Activated T-cell treated with anti-CD3 and anti-CD28 coated beads, Interleukin-2, amount 50 U/mL, for 72 hours (primary cell): ENCODE measurements around the gene TEAD1. TPM values are rescaled to one million over a fixed set of nuclear protein-coding genes. Genes with fewer than 3 reads are reported as not detected.

Experiments
- ATAC-seq, 2 donors: fragments of 150-1000 bp; cut with Tn5 transposase; replicated peaks in 1 of 2; 2 replicates each; pipeline ENCODE4 v1.10.0; 2021; ENCODE audit warnings: moderate library complexity in 2 of 2, mild to moderate bottlenecking in 1 of 2
- DNase-seq, 2 donors: peaks; one replicate each; pipeline ENCODE4 v3.0.0; 2021 to 2022; ENCODE audit warnings: mixed read lengths in 1 of 2
- H3K27ac Mint-ChIP-seq: one replicate; pipeline ENCODE4 v1.8.0; 2022; ENCODE audit warnings: mild to moderate bottlenecking, moderate library complexity, mixed read lengths
- H3K27me3 Mint-ChIP-seq: one replicate; pipeline ENCODE4 v1.8.0; 2022; ENCODE audit warnings: low read depth, mixed read lengths
- H3K36me3 Mint-ChIP-seq, 2 donors: one replicate each; pipeline ENCODE4 v1.8.0; 2022; ENCODE audit warnings: mixed read lengths in 2 of 2, mild to moderate bottlenecking in 1 of 2; ENCODE audit not compliant: insufficient read depth in 2 of 2
- H3K4me1 Mint-ChIP-seq: one replicate; pipeline ENCODE4 v1.8.0; 2022; ENCODE audit warnings: low read depth, mixed read lengths
- H3K4me3 Mint-ChIP-seq, 2 donors: one replicate each; pipeline ENCODE4 v1.8.0; 2022; ENCODE audit warnings: mild to moderate bottlenecking in 2 of 2, mixed read lengths in 2 of 2, moderate library complexity in 2 of 2
- H3K9me3 Mint-ChIP-seq, 2 donors: one replicate each; pipeline ENCODE4 v1.8.0; 2022; ENCODE audit warnings: mixed read lengths in 2 of 2
- total RNA-seq, 2 donors: library from RNA; stranded (reverse); gene quantifications; one replicate each; pipeline ENCODE4 v1.2.3, GENCODE V29; 2022

The TEAD1 gene
- total RNA-seq, 2 donors from 2014 or later = 0.31 to 0.35 TPM

DNA sequence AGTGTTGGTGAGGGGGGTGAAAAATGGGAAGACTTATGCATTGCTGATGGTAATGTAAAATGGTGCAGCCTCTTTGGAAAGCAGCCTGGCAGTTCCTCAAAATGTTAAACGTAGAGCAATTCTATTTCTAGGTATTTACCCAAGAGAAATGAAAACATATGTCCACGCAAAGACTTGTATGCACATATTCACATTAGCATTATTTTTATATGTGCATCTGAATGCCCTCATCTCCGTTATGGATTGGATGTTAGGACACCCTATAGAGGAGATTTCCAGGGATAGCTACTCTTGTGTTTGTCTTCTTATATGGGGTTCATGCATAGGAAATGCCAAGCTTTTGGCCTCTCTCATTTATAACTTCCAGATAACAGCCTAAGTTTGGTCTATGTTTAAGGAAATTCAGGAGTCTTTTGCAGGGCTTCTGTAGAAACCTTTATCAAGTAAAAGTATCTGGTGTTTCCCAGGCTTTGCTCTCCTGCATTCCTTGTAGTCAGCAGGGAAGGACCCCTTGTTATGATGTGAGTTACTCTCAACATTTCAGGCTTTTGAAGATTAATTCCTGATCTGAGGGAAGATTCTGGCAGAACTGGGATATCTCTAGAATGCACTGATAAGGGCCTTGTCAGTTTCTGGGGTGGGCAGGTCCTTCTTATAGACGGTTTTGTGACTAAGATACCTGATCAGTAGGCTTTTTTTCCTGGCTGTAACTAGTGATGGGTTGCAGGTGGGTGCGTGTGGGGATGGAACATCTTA is 116.8 kb downstream of the TEAD1 start:
- no peaks in the 10 kb centered on the region for H3K4me1 Mint-ChIP-seq
- no peak overlapping the region for H3K4me3 Mint-ChIP-seq
- peaks cover 25% of the 10 kb centered on the region for H3K27me3 Mint-ChIP-seq

GRCh38 chr11:12792018-12792417 is 117.8 kb downstream of the TEAD1 start:
- Mint-ChIP-seq H3K4me3 (no peak overlapping the region), H3K27ac (no peak overlapping the region), H3K27me3 (peaks cover 19% of the 10 kb centered on the region), H3K9me3 (no peaks in the 10 kb centered on the region), H3K4me1 (no peaks in the 10 kb centered on the region), H3K36me3 (no peaks in the 10 kb centered on the region)
- ATAC-seq (no peak), DNase-seq (no peak)

More for the DNA sequence above, 116.8 kb downstream of the TEAD1 start:
- Mint-ChIP-seq H3K27ac (no peak overlapping the region), H3K36me3 (no peaks in the 10 kb centered on the region), H3K9me3 (no peaks in the 10 kb centered on the region)
- ATAC-seq (no peak), DNase-seq (no peak)

- no peak for ATAC-seq
- no peak overlapping the region for H3K27ac Mint-ChIP-seq
- H3K4me1 Mint-ChIP-seq = no peaks in the 10 kb centered on the region
Measured at GRCh38 chr11:12792590-12792989, 118.4 kb downstream of the TEAD1 start.

DNA sequence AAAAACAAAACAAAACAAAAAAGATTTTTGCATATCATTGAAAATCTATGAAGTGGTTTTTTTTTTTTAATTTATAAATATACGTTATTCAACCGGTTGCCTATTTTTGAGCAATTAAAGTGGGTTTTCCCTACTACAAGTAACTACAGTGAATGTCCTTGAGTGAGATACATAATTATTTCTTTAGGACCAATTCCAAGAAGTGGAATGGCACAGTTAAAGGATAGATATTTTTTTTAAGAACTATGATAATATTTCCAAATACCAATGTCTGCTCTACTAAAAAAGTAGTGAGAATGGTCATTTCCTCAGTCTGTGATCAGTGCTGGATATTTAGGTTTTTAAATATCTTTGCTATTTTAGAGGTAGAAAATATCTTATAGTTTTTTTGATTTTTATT is 118.8 kb downstream of the TEAD1 start:
- Mint-ChIP-seq H3K27ac (no peak overlapping the region), H3K4me1 (no peaks in the 10 kb centered on the region), H3K4me3 (no peak overlapping the region), H3K36me3 (no peaks in the 10 kb centered on the region), H3K27me3 (peaks cover 28% of the 10 kb centered on the region), H3K9me3 (no peaks in the 10 kb centered on the region)
- no peak for DNase-seq
- no peak for ATAC-seq

More at GRCh38 chr11:12792590-12792989, 118.4 kb downstream of the TEAD1 start:
- DNase-seq = no peak
- H3K36me3 Mint-ChIP-seq = no peaks in the 10 kb centered on the region
- H3K4me3 Mint-ChIP-seq = no peak overlapping the region
- no peaks in the 10 kb centered on the region for H3K9me3 Mint-ChIP-seq
- peaks cover 23% of the 10 kb centered on the region for H3K27me3 Mint-ChIP-seq

GRCh38 chr11:12793506-12793905 is 119.3 kb downstream of the TEAD1 start:
- no peaks in the 10 kb centered on the region for H3K36me3 Mint-ChIP-seq
- no peak overlapping the region for H3K4me3 Mint-ChIP-seq
- no peaks in the 10 kb centered on the region for H3K4me1 Mint-ChIP-seq
- no peaks in the 10 kb centered on the region for H3K9me3 Mint-ChIP-seq
- H3K27ac Mint-ChIP-seq = no peak overlapping the region
- ATAC-seq (no peak), DNase-seq (no peak)
- H3K27me3 Mint-ChIP-seq = peaks cover 32% of the 10 kb centered on the region

DNA sequence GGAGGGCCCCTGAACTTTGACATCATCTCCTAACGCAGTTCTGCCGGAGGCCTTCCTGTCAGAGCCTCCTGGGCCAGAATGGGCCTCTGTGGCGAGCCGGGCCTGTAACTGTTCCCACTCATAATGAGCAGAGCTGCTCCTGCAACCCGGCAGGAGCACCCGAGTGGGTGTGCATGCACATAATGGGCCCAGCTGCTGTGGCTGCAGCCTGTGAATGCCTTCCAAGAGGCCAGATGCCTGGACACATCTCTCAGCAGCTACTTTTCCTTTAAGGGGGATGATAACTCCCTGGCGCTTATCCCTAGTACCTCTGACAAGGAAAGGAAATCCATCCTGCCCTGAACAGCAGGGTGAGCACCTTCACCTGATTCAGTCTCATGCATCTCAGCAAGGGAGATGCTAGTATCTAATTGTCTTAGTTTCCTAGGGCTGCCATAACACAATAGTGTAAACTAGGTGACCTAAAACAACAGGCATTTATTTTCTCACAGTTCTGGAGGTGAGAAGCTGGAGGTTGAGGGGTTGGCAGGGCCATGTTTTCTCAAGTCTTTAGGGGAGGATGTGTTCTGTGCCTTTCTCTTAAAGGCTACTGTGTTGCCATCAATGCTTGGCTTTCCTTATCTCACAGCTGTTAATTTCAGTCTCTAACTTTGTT is 120.5 kb downstream of the TEAD1 start:
- Mint-ChIP-seq H3K4me1 (no peaks in the 10 kb centered on the region), H3K4me3 (no peak overlapping the region), H3K9me3 (no peaks in the 10 kb centered on the region), H3K27me3 (peaks cover 43% of the 10 kb centered on the region), H3K27ac (no peak overlapping the region), H3K36me3 (no peaks in the 10 kb centered on the region)
- ATAC-seq = no peak
- DNase-seq = no peak

DNA sequence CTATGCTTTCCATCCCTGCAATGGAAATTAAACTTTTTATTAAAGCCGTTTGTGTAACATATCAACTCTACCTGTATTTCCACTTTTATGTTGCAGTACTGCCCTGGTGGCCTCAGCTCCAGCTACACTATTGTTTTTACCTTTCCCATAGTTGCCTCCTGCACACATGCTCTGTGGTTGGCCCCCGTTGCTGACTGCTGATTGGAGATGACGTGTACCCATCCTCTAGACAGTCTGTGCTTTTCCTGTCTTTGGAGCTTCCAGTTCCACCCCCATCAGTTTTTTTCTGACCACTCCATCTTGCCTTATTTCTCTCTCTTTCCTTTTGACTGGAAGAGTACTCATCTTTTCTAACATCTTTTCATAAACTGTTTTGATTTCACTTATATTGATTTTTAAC is 123.8 kb downstream of the TEAD1 start:
- no peak overlapping the region for H3K4me3 Mint-ChIP-seq
- H3K4me1 Mint-ChIP-seq = no peaks in the 10 kb centered on the region
- ATAC-seq (no peak), DNase-seq (no peak)
- H3K27me3 Mint-ChIP-seq = peaks cover 63% of the 10 kb centered on the region
- no peaks in the 10 kb centered on the region for H3K36me3 Mint-ChIP-seq
- H3K27ac Mint-ChIP-seq = no peak overlapping the region
- H3K9me3 Mint-ChIP-seq = no peaks in the 10 kb centered on the region

- no peaks in the 10 kb centered on the region for H3K36me3 Mint-ChIP-seq
Measured at GRCh38 chr11:12798609-12799011, 124.4 kb downstream of the TEAD1 start.

DNA sequence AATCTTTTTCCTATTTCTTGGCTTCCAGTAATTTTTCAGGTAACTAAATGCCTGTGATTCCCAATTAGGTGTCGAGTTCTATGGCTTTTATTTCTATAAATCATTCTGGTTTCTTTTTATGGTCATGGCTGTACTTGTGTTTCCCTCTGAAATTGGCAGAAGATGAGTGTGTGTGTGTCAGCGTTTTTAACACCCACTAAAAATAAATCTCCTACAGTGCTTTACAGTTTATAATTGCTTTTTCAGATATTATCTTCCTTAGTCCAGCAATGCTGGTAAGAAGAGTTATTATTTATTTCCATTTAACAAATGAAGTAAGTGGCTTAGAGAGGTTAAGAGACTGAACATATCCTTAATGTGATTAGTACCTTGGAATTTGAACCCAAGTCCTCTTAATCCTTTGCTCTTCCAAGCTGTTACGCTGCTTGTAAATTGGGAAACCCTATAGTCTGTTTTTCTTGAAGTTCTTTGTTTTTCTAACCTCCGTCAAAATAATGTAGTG is 125.2 kb downstream of the TEAD1 start:
- no peak for ATAC-seq
- H3K9me3 Mint-ChIP-seq = no peaks in the 10 kb centered on the region

More at GRCh38 chr11:12798609-12799011, 124.4 kb downstream of the TEAD1 start:
- DNase-seq (no peak), ATAC-seq (no peak)
- peaks cover 69% of the 10 kb centered on the region for H3K27me3 Mint-ChIP-seq
- H3K27ac Mint-ChIP-seq = no peak overlapping the region
- H3K4me1 Mint-ChIP-seq = no peaks in the 10 kb centered on the region
- H3K9me3 Mint-ChIP-seq = no peaks in the 10 kb centered on the region
- H3K4me3 Mint-ChIP-seq = no peak overlapping the region

DNA sequence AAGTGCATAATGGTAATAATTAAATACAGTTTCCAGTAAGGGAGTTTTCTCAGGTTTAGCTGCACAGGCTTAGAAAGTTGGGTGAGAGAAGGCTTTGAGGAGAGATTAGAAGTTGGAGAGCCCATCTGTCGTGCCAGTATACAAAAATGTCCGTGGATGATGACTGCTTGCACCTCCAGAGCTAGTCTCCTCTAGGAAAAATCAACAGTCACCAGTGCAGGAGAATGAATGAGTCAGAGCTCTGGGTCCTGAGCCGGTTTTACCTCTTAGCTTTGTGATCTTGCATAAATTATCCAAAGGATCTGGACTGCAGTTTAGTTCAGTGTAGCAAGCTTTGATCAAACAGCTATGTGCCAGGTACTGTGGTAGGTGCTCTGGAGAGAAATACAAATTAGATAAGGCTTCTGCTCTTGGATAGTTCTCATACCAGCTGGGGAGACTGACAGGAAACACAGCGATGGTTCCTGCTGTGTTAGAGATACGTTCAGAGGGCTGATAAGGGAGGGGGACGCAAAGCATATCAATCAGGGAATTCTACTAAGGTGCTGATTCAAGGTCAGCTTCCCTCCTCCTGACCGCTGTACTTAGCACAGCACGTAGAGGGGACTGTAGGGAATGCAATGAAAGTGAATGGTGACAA is 125.9 kb downstream of the TEAD1 start:
- Mint-ChIP-seq H3K27ac (no peak overlapping the region), H3K36me3 (no peaks in the 10 kb centered on the region), H3K4me1 (no peaks in the 10 kb centered on the region), H3K9me3 (no peaks in the 10 kb centered on the region), H3K27me3 (peaks cover 81% of the 10 kb centered on the region), H3K4me3 (no peak overlapping the region)
- ATAC-seq (no peak), DNase-seq (no peak)

More for the DNA sequence above, 125.2 kb downstream of the TEAD1 start:
- H3K4me3 Mint-ChIP-seq = no peak overlapping the region
- no peak for DNase-seq
- no peaks in the 10 kb centered on the region for H3K36me3 Mint-ChIP-seq
- H3K4me1 Mint-ChIP-seq = no peaks in the 10 kb centered on the region
- H3K27ac Mint-ChIP-seq = no peak overlapping the region
- H3K27me3 Mint-ChIP-seq = peaks cover 76% of the 10 kb centered on the region

DNA sequence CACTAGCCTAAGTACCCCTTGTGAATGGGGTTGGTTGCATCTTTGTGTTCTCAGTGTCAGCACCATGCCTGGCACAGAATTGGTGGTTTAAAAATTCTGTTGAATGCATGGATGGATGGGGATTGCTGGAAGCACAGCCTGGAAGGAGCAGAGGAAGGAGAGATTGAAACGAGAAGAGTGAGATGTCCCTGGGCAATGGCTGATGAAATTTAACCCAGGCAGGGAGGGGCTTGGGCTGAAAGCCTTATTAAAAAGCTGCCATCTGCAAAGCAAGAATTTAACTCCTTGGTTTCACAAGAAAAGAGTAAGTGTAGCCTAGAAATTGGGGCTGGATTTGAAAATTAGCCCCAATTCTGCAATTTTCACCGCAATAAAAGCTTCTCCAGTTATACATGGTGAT is 126.7 kb downstream of the TEAD1 start:
- no peaks in the 10 kb centered on the region for H3K9me3 Mint-ChIP-seq
- no peak for ATAC-seq
- H3K27me3 Mint-ChIP-seq = peaks cover 81% of the 10 kb centered on the region
- no peak for DNase-seq
- no peak overlapping the region for H3K4me3 Mint-ChIP-seq
- H3K27ac Mint-ChIP-seq = no peak overlapping the region
- no peaks in the 10 kb centered on the region for H3K4me1 Mint-ChIP-seq
- no peaks in the 10 kb centered on the region for H3K36me3 Mint-ChIP-seq

- Mint-ChIP-seq H3K27me3 (peaks cover 88% of the 10 kb centered on the region), H3K36me3 (no peaks in the 10 kb centered on the region), H3K9me3 (no peaks in the 10 kb centered on the region), H3K4me1 (no peaks in the 10 kb centered on the region), H3K4me3 (no peak overlapping the region), H3K27ac (no peak overlapping the region)
- no peak for ATAC-seq
- no peak for DNase-seq
Measured at GRCh38 chr11:12801976-12802375, 127.8 kb downstream of the TEAD1 start.

DNA sequence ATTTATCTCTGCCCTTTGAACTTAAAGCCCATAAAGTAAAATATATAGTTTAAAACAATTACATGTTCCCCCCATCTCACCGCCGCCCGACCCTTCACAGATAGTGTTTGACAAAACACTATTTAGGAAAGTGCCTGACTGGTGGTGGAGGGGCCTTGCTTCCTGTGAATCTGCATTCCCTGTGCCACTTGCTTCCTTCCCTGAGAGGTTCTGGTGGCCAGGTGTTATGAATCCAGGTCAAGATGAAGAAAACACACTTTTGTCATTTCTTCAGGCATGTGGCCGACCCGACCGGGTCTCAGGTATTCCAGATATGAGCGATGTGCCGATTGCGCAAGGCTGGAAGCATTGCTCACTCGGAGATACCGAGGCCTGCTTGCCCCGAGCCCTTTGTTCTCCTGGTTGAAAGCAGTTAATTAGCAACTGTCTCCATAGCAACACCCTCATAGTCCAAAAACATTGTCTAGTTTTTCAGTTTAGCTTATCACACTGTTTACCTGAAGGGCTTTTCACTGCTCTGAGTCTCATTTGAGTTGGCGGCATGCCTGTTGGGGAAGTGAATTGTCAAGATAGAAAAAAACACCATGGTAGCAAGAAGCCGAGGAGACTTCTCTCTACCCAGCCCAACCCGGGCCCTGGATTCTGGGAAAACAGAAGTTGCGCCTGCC is 128.3 kb downstream of the TEAD1 start:
- DNase-seq = peak in 1 of 2 donors; percentile 11
- Mint-ChIP-seq H3K9me3 (no peaks in the 10 kb centered on the region), H3K27ac (no peak overlapping the region), H3K36me3 (no peaks in the 10 kb centered on the region), H3K27me3 (peaks cover 90% of the 10 kb centered on the region), H3K4me3 (no peak overlapping the region), H3K4me1 (no peaks in the 10 kb centered on the region)
- ATAC-seq = peak; percentile 20 to 71
